Tibial artery (tissue), 4 donors: ENCODE measurements around the gene ZNF746.

Experiments used
- DNase-seq, 2 donors: peaks; one replicate each; pipeline ENCODE4 v3.0.0-alpha.2; 2019
- H3K27ac ChIP-seq, 2 donors: fragments of 200-600 bp; sonication (generic) in 1 of 2; 1 replicate in 1 of 2; 2 replicates in 1 of 2; pipeline ENCODE4 v1.5.1; 2018 to 2019; ENCODE audit warnings: mild to moderate bottlenecking in 1 of 2
- H3K27me3 ChIP-seq, 2 donors: fragments of 200-600 bp; sonication (generic) in 1 of 2; one replicate each; pipeline versions ENCODE4 v1.5.1 to v1.6.0; 2016 to 2019
- H3K36me3 ChIP-seq, 3 donors: fragments of 200-600 bp; sonication (generic) in 2 of 3; one replicate each; pipeline ENCODE4 v1.5.1; 2016 to 2019; ENCODE audit warnings: mild to moderate bottlenecking in 2 of 3
- H3K4me1 ChIP-seq, 4 donors: fragments of 200-600 bp; sonication (generic) in 2 of 4; 1 replicate in 3 of 4; 2 replicates in 1 of 4; pipeline ENCODE4 v1.5.1; 2016 to 2019
- H3K4me3 ChIP-seq, 2 donors: fragments of 200-600 bp; sonication (generic) in 1 of 2; 1 replicate in 1 of 2; 2 replicates in 1 of 2; pipeline ENCODE4 v1.5.1; 2018 to 2019; ENCODE audit warnings: mild to moderate bottlenecking in 2 of 2
- H3K9me3 ChIP-seq, 3 donors: fragments of 200-600 bp; sonication (generic) in 1 of 3; one replicate each; pipeline ENCODE4 v1.5.1; 2016 to 2019
- CTCF ChIP-seq, 2 experiments: fragments of 200-600 bp in 1 of 2; fragments of 450-650 bp in 1 of 2; IDR thresholded peaks; one replicate each; pipeline ENCODE4 v1.5.1; 2017 to 2019; ENCODE audit warnings: antibody characterized with exemption in 2 of 2, mild to moderate bottlenecking in 1 of 2, moderate library complexity in 1 of 2
- intact Hi-C: fragments of 100-400 bp; cut with DNase I; formaldehyde crosslinking; loops from one replicate; pipeline ENCODE4 v1.15.0; 2023; ENCODE audit warnings: low total_unique reads

The ZNF746 gene

GRCh38 chr7:149505551-149505950, 7.9 kb upstream of the ZNF746 start:
- TF ChIP-seq CTCF (IDR thresholded peaks at IDR 0.05): no peak

DNA sequence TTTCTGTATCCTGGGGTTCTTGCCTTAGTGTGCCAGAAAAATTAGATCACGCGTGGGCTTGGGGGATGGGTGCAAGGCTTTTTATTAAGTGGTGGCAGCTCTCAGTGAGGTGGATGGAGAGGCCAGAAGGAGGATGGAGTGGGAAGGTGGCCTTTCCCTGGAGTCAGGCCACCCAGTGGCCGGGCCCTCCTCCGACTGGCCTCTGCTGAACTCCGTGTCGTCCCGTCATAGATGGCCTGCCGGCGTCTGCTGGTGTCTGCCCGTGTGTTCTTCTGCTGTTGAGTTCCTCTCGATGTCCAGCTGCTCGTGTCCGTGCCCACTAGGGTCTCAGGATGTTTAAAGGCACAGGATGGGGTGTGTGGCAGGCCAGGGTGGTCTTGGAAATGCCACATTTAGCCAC, 4.0 kb upstream of the ZNF746 start:
- TF ChIP-seq CTCF (IDR thresholded peaks at IDR 0.05): no peak
- H3K4me1 ChIP-seq: peaks cover 0 to 5% (median 0%) of the 10 kb centered on the region in 4 donors
- H3K9me3 ChIP-seq: peaks cover 0 to 6% (median 4%) of the 10 kb centered on the region in 3 donors
- no peak for DNase-seq
- H3K27me3 ChIP-seq: no peaks in the 10 kb centered on the region
- H3K36me3 ChIP-seq: no peaks in the 10 kb centered on the region
- intact Hi-C loops: no loop called here
- H3K4me3 ChIP-seq: no peak overlapping the region
- no peak overlapping the region for H3K27ac ChIP-seq

More at GRCh38 chr7:149505551-149505950, 7.9 kb upstream of the ZNF746 start:
- intact Hi-C loops: no loop called here
- Histone ChIP-seq H3K9me3 (peaks cover 0 to 25% (median 20%) of the 10 kb centered on the region in 3 donors), H3K36me3 (no peaks in the 10 kb centered on the region), H3K4me3 (no peak overlapping the region), H3K27ac (no peak overlapping the region), H3K4me1 (no peaks in the 10 kb centered on the region), H3K27me3 (no peaks in the 10 kb centered on the region)
- DNase-seq: no peak

- Histone ChIP-seq H3K27ac (no peak overlapping the region), H3K27me3 (no peaks in the 10 kb centered on the region), H3K36me3 (no peaks in the 10 kb centered on the region), H3K4me1 (peaks cover under 1 to 9% (median 6%) of the 10 kb centered on the region in 4 donors), H3K4me3 (no peak overlapping the region), H3K9me3 (peaks cover 0 to under 1% (median 0%) of the 10 kb centered on the region in 3 donors)
- TF ChIP-seq CTCF (IDR thresholded peaks at IDR 0.05): no peak
- intact Hi-C loops: no loop called here
- DNase-seq: no peak
Observed at GRCh38 chr7:149500910-149501309, 3.3 kb upstream of the ZNF746 start.

- no peak overlapping the region for H3K4me3 ChIP-seq
- no peaks in the 10 kb centered on the region for H3K27me3 ChIP-seq
- H3K9me3 ChIP-seq: no peaks in the 10 kb centered on the region
- no peak overlapping the region for H3K27ac ChIP-seq
- no peak for TF ChIP-seq CTCF (IDR thresholded peaks at IDR 0.05)
- DNase-seq: no peak
- H3K36me3 ChIP-seq: no peaks in the 10 kb centered on the region
- intact Hi-C loops: no loop called here
- peaks cover 3 to 16% (median 13%) of the 10 kb centered on the region in 4 donors for H3K4me1 ChIP-seq
Observed at GRCh38 chr7:149500201-149500600, 2.6 kb upstream of the ZNF746 start.

DNA sequence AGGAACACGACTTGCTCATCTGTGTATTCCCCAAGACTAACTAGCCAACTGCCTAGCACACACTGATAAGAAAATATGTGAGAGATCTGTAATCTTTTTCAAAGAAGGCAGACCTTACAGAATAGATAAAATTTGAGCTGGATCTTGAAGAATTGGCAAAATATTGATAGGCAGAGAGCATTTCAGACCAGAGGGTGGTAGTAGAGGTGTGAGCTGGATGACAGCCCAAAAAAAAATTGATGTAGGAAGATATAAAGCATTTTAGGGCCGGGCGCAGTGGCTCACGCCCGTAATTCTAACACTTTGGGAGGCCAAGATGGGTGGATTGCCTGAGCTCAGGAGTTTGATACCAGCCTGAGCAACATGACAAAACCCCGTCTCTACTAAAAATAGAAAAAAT, 1.2 kb upstream of the ZNF746 start:
- Histone ChIP-seq H3K4me3 (no peak overlapping the region), H3K4me1 (peaks cover 3 to 21% (median 15%) of the 10 kb centered on the region in 4 donors), H3K27me3 (no peaks in the 10 kb centered on the region), H3K36me3 (peaks cover 3 to 6% (median 5%) of the 10 kb centered on the region in 3 donors), H3K9me3 (no peaks in the 10 kb centered on the region), H3K27ac (no peak overlapping the region)
- no peak for TF ChIP-seq CTCF (IDR thresholded peaks at IDR 0.05)
- intact Hi-C loops: loop anchor here (5.0 kb wide), 1 partner anchor 37 kb away; the partner anchor contains the start of gene ZNF777
- DNase-seq: no peak
